ENCODE data around the gene SEMA3E. TPM values are rescaled to one million over a fixed set of nuclear protein-coding genes. Genes with fewer than 3 reads are reported as not detected.

Gene SEMA3E
- total RNA-seq = 0.13 and 0.79 TPM in 2 replicates

DNA sequence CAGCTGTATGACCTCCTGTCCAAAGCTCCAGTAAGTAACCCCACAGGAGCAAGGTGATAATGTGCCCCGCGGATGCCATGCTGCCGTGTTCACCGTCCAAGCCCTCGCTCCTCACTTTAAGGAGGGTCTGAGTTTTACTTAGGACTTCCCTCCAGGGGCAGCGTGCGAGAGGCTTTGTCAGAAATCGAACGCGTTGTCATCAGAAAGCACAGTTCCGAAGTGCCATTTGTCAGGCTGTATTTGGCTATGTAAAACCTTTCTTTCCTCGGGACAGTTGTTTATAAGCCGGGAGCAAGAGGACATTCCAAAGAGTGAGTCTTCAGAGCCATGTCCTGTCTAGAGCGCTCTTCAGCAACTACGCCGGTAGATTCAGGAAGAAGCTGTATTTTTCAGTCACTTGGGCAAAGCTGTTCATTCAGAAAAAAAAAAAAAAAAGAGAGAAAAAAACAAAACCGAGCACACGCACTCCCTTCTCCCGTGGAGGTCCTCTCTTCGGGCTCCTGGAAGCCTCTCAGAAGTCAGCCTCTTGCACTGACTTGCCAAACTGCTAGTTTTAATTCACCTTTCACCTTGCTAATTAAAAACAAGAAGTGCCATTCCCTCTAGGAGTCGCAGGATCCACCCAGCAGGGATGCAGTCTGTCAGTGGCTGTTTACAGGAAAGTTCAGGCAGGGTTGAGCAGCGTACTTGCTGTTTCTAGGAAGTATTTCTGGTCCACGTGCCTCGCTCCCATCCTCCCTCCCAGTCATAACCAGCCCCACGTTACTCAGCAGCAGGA, at the start of gene SEMA3E:
Gene SEMA3E (minus strand): TSS at position 676 of the 778 bp plus-strand sequence.

